MV-4-11 (cell line): ENCODE measurements around the gene SLC25A43.

Experiments used
- DNase-seq: peaks from one replicate; lab custom pipeline; 2025; lab: John Stamatoyannopoulos, UW

The SLC25A43 gene

GRCh38 chrX:119500061-119500800 is 101.1 kb downstream of the SLC25A43 start:
- DNase-seq = no peak

- DNase-seq = no peak
Observed at GRCh38 chrX:119501511-119502148, 102.5 kb downstream of the SLC25A43 start.

GRCh38 chrX:119502727-119503483 is 103.8 kb downstream of the SLC25A43 start:
- no peak for DNase-seq

GRCh38 chrX:119503484-119503861 is 104.3 kb downstream of the SLC25A43 start:
- DNase-seq = no peak
